Parathyroid adenoma (tissue), 2 donors: ENCODE measurements around the gene TRABD2B.

Source experiments
- H2AFZ ChIP-seq: fragments of 300-600 bp; sonication (generic); one replicate; pipeline ENCODE4 v1.7.0; 2017; ENCODE audit warnings: antibody characterized with exemption, mild to moderate bottlenecking
- H3K27ac ChIP-seq: fragments of 300-600 bp; sonication (generic); one replicate; pipeline ENCODE4 v1.7.0; 2017
- H3K27me3 ChIP-seq: fragments of 300-600 bp; sonication (generic); one replicate; pipeline ENCODE4 v1.7.0; 2017; ENCODE audit warnings: low read length; ENCODE audit not compliant: control insufficient read depth, insufficient read depth
- H3K36me3 ChIP-seq: fragments of 300-600 bp; sonication (generic); one replicate; pipeline ENCODE4 v1.7.0; 2017; ENCODE audit warnings: low read length; ENCODE audit not compliant: control insufficient read depth, insufficient read depth
- H3K4me1 ChIP-seq: fragments of 300-600 bp; sonication (generic); one replicate; pipeline ENCODE4 v1.7.0; 2017; ENCODE audit warnings: control low read depth
- H3K4me2 ChIP-seq: fragments of 300-600 bp; sonication (generic); one replicate; pipeline ENCODE4 v1.7.0; 2017; ENCODE audit warnings: low read length
- H3K4me3 ChIP-seq: fragments of 300-600 bp; sonication (generic); one replicate; pipeline ENCODE4 v1.7.0; 2017; ENCODE audit warnings: low read depth, low read length
- H3K79me2 ChIP-seq: fragments of 300-600 bp; sonication (generic); one replicate; pipeline ENCODE4 v1.7.0; 2017; ENCODE audit warnings: control low read depth
- H3K9ac ChIP-seq: fragments of 300-600 bp; sonication (generic); one replicate; pipeline ENCODE4 v1.7.0; 2017; ENCODE audit warnings: mild to moderate bottlenecking
- H3K9me3 ChIP-seq: fragments of 300-600 bp; sonication (generic); one replicate; pipeline ENCODE4 v1.7.0; 2017; ENCODE audit warnings: low read length; ENCODE audit not compliant: control insufficient read depth
- TF ChIP-seq, protein P1 (sequence below): fragments of 300-600 bp; sonication (generic); IDR thresholded peaks from one replicate; pipeline ENCODE4 v1.7.0; 2017; ENCODE audit warnings: antibody characterized with exemption, mild to moderate bottlenecking
- donor health status: primary hyperparathyroidism.

Gene TRABD2B

DNA sequence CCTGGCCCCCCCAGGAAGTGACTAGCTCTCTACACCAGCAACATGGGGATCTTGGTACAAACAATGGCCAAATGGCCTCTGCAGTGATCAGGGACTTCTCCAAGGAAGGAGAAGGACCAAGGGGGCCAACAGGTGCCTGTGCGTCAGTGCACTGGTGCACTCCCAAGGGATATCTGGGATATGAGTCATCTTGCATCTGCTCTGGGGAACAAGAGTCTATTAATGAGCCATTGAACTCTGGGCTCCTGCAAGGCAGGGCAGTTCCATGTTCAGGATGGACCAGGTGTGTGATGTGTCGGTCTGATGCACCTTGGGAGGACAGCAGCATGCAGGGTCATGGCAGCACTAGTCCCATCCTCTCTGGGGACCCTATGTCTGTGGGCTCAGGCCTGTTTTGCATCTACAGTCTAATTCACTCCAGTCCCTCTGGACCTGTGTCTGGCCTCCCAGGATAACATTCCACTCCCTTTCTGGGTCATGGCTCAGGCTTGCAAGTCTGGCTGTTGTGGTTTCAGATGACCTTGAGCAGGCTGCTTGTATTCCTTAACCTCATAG is 125.3 kb downstream of the TRABD2B start:
- TF ChIP-seq, protein P1, sequence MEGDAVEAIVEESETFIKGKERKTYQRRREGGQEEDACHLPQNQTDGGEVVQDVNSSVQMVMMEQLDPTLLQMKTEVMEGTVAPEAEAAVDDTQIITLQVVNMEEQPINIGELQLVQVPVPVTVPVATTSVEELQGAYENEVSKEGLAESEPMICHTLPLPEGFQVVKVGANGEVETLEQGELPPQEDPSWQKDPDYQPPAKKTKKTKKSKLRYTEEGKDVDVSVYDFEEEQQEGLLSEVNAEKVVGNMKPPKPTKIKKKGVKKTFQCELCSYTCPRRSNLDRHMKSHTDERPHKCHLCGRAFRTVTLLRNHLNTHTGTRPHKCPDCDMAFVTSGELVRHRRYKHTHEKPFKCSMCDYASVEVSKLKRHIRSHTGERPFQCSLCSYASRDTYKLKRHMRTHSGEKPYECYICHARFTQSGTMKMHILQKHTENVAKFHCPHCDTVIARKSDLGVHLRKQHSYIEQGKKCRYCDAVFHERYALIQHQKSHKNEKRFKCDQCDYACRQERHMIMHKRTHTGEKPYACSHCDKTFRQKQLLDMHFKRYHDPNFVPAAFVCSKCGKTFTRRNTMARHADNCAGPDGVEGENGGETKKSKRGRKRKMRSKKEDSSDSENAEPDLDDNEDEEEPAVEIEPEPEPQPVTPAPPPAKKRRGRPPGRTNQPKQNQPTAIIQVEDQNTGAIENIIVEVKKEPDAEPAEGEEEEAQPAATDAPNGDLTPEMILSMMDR, result no peak
- Histone ChIP-seq H3K9me3 (no peaks in the 10 kb centered on the region), H3K4me1 (no peaks in the 10 kb centered on the region), H3K79me2 (no peaks in the 10 kb centered on the region), H2AFZ (no peak overlapping the region), H3K27me3 (no peaks in the 10 kb centered on the region), H3K27ac (no peak overlapping the region), H3K9ac (no peak overlapping the region), H3K4me2 (no peak overlapping the region), H3K4me3 (no peak overlapping the region), H3K36me3 (no peaks in the 10 kb centered on the region)

DNA sequence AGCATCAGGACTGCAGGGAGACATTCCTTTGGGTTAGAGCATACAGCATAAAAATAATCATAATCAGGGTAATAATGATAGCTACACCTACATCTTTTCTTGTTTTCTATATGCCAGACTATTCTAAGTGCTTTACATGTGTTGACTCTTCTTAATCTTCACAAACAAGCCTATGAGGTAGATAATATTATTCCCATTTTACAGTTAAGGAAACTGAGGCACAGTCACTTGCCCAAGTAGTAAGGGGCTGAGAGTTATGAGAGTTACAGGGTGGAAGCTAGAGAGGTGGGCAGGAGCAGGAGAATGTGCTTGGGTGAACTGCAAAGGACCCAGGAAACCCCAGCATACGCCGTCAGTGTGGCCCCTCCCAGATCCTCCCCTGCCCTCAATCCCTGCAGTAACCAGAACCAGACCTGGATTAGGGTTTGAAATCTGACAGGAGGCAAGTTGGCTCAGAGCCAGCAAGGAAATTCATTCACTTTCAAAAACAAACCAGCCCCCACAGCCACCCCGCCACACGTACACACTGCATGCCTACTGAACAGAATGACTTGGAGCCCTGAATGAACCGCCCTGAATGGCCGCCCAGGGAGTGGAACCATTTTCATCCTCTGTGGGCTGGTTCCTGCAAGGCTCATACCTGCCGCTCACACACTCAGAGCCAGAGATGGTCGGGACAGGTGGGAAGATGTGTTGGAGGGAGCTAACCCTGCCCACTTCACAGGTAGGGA is 126.1 kb downstream of the TRABD2B start:
- Histone ChIP-seq H2AFZ (no peak overlapping the region), H3K27me3 (no peaks in the 10 kb centered on the region), H3K4me3 (no peak overlapping the region), H3K9me3 (no peaks in the 10 kb centered on the region), H3K4me2 (no peak overlapping the region), H3K4me1 (no peaks in the 10 kb centered on the region), H3K36me3 (no peaks in the 10 kb centered on the region), H3K79me2 (no peaks in the 10 kb centered on the region), H3K27ac (no peak overlapping the region), H3K9ac (no peak overlapping the region)
- TF ChIP-seq, protein P1, result no peak

DNA sequence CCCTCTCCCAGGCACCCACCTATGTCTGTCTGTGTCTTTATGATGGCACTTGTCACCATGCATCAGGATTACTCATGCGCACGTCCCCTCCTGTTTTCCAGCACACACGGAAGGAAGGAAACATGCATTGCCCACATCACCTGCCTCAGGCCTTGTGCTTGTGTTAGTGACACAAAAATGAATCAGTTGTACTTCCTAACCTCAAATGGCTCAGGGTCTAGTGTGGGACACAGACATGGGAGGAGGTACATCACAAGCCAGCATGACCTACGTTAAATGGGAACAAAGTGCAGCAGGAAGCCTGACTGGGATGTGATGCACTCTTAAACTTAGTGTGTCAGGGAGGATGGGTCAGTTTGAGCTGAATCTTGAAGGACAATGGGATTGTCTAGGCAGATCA is 126.7 kb downstream of the TRABD2B start:
- no peak overlapping the region for H3K27ac ChIP-seq
- no peaks in the 10 kb centered on the region for H3K9me3 ChIP-seq
- H3K4me1 ChIP-seq, result no peaks in the 10 kb centered on the region
- no peak overlapping the region for H3K9ac ChIP-seq
- H3K79me2 ChIP-seq, result no peaks in the 10 kb centered on the region
- no peaks in the 10 kb centered on the region for H3K36me3 ChIP-seq
- no peak overlapping the region for H3K4me2 ChIP-seq
- TF ChIP-seq, protein P1, result no peak
- H2AFZ ChIP-seq, result no peak overlapping the region
- H3K4me3 ChIP-seq, result no peak overlapping the region
- H3K27me3 ChIP-seq, result no peaks in the 10 kb centered on the region

DNA sequence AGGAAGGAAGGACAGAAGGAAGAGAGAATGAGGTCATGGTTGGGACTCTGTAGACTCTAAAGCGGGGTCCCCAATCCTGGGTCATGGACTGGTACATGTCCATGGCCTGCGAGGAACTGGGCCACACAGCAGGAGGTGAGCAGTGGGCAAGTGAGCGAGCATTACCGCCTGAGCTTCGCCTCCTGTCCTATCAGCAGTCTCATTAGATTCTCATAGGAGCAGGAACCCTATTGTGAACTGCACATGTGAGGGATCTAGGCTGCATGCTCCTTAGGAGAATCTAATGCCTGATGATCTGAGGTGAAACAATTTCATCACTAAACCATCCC is 128.9 kb downstream of the TRABD2B start:
- TF ChIP-seq, protein P1, result no peak
- H3K4me2 ChIP-seq, result no peak overlapping the region
- no peaks in the 10 kb centered on the region for H3K9me3 ChIP-seq
- H3K9ac ChIP-seq, result no peak overlapping the region
- H2AFZ ChIP-seq, result no peak overlapping the region
- H3K27ac ChIP-seq, result no peak overlapping the region
- H3K4me1 ChIP-seq, result no peaks in the 10 kb centered on the region
- no peaks in the 10 kb centered on the region for H3K79me2 ChIP-seq
- no peaks in the 10 kb centered on the region for H3K36me3 ChIP-seq
- no peaks in the 10 kb centered on the region for H3K27me3 ChIP-seq
- no peak overlapping the region for H3K4me3 ChIP-seq
